CD4-positive, alpha-beta T cell treated with Interleukin-15 for 4 hours (primary cell): Measurements from ENCODE around the gene TMEM132C.
"Not testable (repeated sequence)": the region's sequence is repeated elsewhere in the genome, so short reads cannot be mapped to it uniquely, and the experiment has no call there.

ENCODE experiments used
- DNase-seq: peaks from one replicate; pipeline ENCODE4 v3.0.0-alpha.2; 2020; ENCODE audit warnings: low spot score

Gene TMEM132C

GRCh38 chr12:128557231-128557630 is 290.3 kb downstream of the TMEM132C start:
- no peak for DNase-seq

- no peak for DNase-seq
Measured at GRCh38 chr12:128564956-128565355, 298.0 kb downstream of the TMEM132C start.

GRCh38 chr12:128567730-128568129 is 300.8 kb downstream of the TMEM132C start:
- no peak for DNase-seq

- DNase-seq: peak; percentile 19
Measured at GRCh38 chr12:128570191-128571065, 303.5 kb downstream of the TMEM132C start.

GRCh38 chr12:128571906-128572810 is 305.2 kb downstream of the TMEM132C start:
- DNase-seq: no peak

- DNase-seq: no peak
Measured at GRCh38 chr12:128573907-128574306, 306.9 kb downstream of the TMEM132C start.

- DNase-seq: no peak
Measured at GRCh38 chr12:128578045-128578444, 311.1 kb downstream of the TMEM132C start.

- no peak for DNase-seq
Measured at GRCh38 chr12:128581321-128581761, 314.4 kb downstream of the TMEM132C start.

- DNase-seq: no peak
Measured at GRCh38 chr12:128583453-128583852, 316.5 kb downstream of the TMEM132C start.

- no peak for DNase-seq
Measured at GRCh38 chr12:128586451-128587029, 319.6 kb downstream of the TMEM132C start.

GRCh38 chr12:128587918-128588317 is 320.9 kb downstream of the TMEM132C start:
- DNase-seq: no peak

- no peak for DNase-seq
Measured at GRCh38 chr12:128592220-128592744, 325.3 kb downstream of the TMEM132C start.

- DNase-seq: no peak
Measured at GRCh38 chr12:128594521-128594920, 327.6 kb downstream of the TMEM132C start.

GRCh38 chr12:128595609-128596008 is 328.6 kb downstream of the TMEM132C start:
- no peak for DNase-seq

- no peak for DNase-seq
Measured at GRCh38 chr12:128600886-128601285, 333.9 kb downstream of the TMEM132C start.

- no peak for DNase-seq
Measured at GRCh38 chr12:128603573-128604115, 336.7 kb downstream of the TMEM132C start.

GRCh38 chr12:128604219-128604618 is 337.2 kb downstream of the TMEM132C start:
- not testable (repeated sequence) for DNase-seq

- DNase-seq: no peak
Measured at GRCh38 chr12:128606051-128606450, 339.1 kb downstream of the TMEM132C start.

- DNase-seq: no peak
Measured at GRCh38 chr12:128606538-128606937, 339.6 kb downstream of the TMEM132C start.

- DNase-seq: no peak
Measured at GRCh38 chr12:128606970-128607369, 340.0 kb downstream of the TMEM132C start.

- DNase-seq: no peak
Measured at GRCh38 chr12:128607641-128608040, 340.7 kb downstream of the TMEM132C start.

- DNase-seq: no peak
Measured at GRCh38 chr12:128609861-128610260, 342.9 kb downstream of the TMEM132C start.
